HG02852 (cell line): Measurements from ENCODE around the gene NIFK.

Source experiments
- ATAC-seq: cut with Tn5 transposase; IDR thresholded peaks from one replicate; pipeline ENCODE4 v1.9.1; 2021; ENCODE audit warnings: mild to moderate bottlenecking, moderate library complexity; ENCODE audit not compliant: unreplicated experiment

Gene NIFK

GRCh38 chr2:121736462-121737336 is at the start of gene NIFK:
Gene NIFK (minus strand): TSS chr2:121736875. CDS start chr2:121736850, 25 bp downstream.
- peak; percentile 91 for ATAC-seq

GRCh38 chr2:121783180-121783579 is 46.5 kb upstream of the NIFK start:
- ATAC-seq = no peak

- no peak for ATAC-seq
Measured at GRCh38 chr2:121778741-121779487, 42.2 kb upstream of the NIFK start.

GRCh38 chr2:121777699-121778058 is 41.0 kb upstream of the NIFK start:
- no peak for ATAC-seq

GRCh38 chr2:121776885-121777698 is 40.4 kb upstream of the NIFK start:
- ATAC-seq = no peak

- no peak for ATAC-seq
Measured at GRCh38 chr2:121776361-121776760, 39.7 kb upstream of the NIFK start.

GRCh38 chr2:121774235-121774634 is 37.6 kb upstream of the NIFK start:
- ATAC-seq = no peak

- ATAC-seq = no peak
Measured at GRCh38 chr2:121771976-121772742, 35.5 kb upstream of the NIFK start.

GRCh38 chr2:121768143-121768755 is 31.6 kb upstream of the NIFK start:
- no peak for ATAC-seq

- no peak for ATAC-seq
Measured at GRCh38 chr2:121766624-121767023, 29.9 kb upstream of the NIFK start.

- no peak for ATAC-seq
Measured at GRCh38 chr2:121764681-121765228, 28.1 kb upstream of the NIFK start.

GRCh38 chr2:121755237-121756111 is 18.8 kb upstream of the NIFK start, which contains the start of gene TSN:
Gene TSN (plus strand): TSS chr2:121755651. CDS start chr2:121755780, 129 bp downstream.
- ATAC-seq = peak; percentile 98

GRCh38 chr2:121754851-121755236 is 18.2 kb upstream of the NIFK start:
- ATAC-seq = peak; percentile 1

- ATAC-seq = peak; percentile 61
Measured at GRCh38 chr2:121748202-121748601, 11.5 kb upstream of the NIFK start.

GRCh38 chr2:121746071-121746578 is 9.4 kb upstream of the NIFK start:
- no peak for ATAC-seq

GRCh38 chr2:121741450-121741849 is 4.8 kb upstream of the NIFK start:
- no peak for ATAC-seq

GRCh38 chr2:121740973-121741372 is 4.3 kb upstream of the NIFK start:
- ATAC-seq = no peak

GRCh38 chr2:121736140-121736461 is 574 bp downstream of the NIFK start:
- no peak for ATAC-seq
